ENCODE measurements around the gene APAF1. TPM values are rescaled to one million over a fixed set of nuclear protein-coding genes. Genes with fewer than 3 reads are reported as not detected.

The APAF1 gene
- total and polyA plus RNA-seq, 2 donors (not counting 1 experiment from before 2014, with no cell fraction given), result 9.1 to 36.9 TPM

- Histone ChIP-seq H3K4me1 (ENCODE audit: control insufficient read depth in 2 of 2, insufficient read depth in 2 of 2, low read length in 2 of 2) (no peaks in the 10 kb centered on the region), H2AFZ (ENCODE audit: insufficient read depth, low read depth, low read length, poor library complexity, severe bottlenecking) (no peak overlapping the region), H3K9me3 (ENCODE audit: control extremely low read depth in 1 of 3, control insufficient read depth in 2 of 3, insufficient read depth in 1 of 3, low read length in 2 of 3) (no peaks in the 10 kb centered on the region), H3K79me2 (ENCODE audit: control insufficient read depth, insufficient read depth, low read length) (no peaks in the 10 kb centered on the region), H3K4me2 (replicated peaks; ENCODE audit: low read depth, low read length, poor library complexity, severe bottlenecking) (no peak overlapping the region), H3K27me3 (replicated peaks in 1 of 4; ENCODE audit: control extremely low read depth in 1 of 4, control insufficient read depth in 3 of 4, insufficient read depth in 4 of 4, low read length in 3 of 4) (peaks cover 0 to 2% (median 0%) of the 10 kb centered on the region in 4 experiments), H3K36me3 (replicated peaks in 1 of 2; ENCODE audit: control extremely low read depth in 1 of 2, control insufficient read depth in 1 of 2, extremely low read depth in 1 of 2, insufficient read depth in 2 of 2, low read length in 1 of 2) (no peaks in the 10 kb centered on the region), H3K4me3 (ENCODE audit: control extremely low read depth in 1 of 5, extremely low read depth in 1 of 5, insufficient read depth in 1 of 5, low read depth in 2 of 5, low read length in 4 of 5) (no peak overlapping the region), H4K20me1 (ENCODE audit: control insufficient read depth, insufficient read depth, low read length, poor library complexity, severe bottlenecking) (no peaks in the 10 kb centered on the region), H3K9ac (ENCODE audit: low read length) (no peak overlapping the region), H3K27ac (ENCODE audit: low read length in 2 of 2) (no peak overlapping the region)
- intact Hi-C loops (cut with micrococcal nuclease), result no loop called here
- no peaks in the 10 kb centered on the region for H3K9me3 Mint-ChIP-seq (ENCODE audit: insufficient read depth)
- CTCF ChIA-PET, result no interaction called here
- no peaks in the 10 kb centered on the region for H3K4me1 Mint-ChIP-seq
- ATAC-seq (ENCODE audit: low read depth) (no peak), DNase-seq (no peak)
- no peak overlapping the region for H3K27ac Mint-ChIP-seq
- peaks cover 8% of the 10 kb centered on the region for H3K27me3 Mint-ChIP-seq
- H3K4me3 Mint-ChIP-seq, result no peak overlapping the region
- no peak for TF ChIP-seq EZH2 (IDR thresholded peaks at IDR 0.05; ENCODE audit: borderline replicate concordance, insufficient read depth, low read depth, low read length, poor library complexity, severe bottlenecking)
- TF ChIP-seq CTCF (IDR thresholded peaks at IDR 0.05), result no peak
- 74% methylated on average over 3 of the region's 4 CpGs for WGBS (ENCODE audit: insufficient coverage)
- POLR2A ChIA-PET, result no interaction called here
Observed at GRCh38 chr12:98757455-98757854, 112.4 kb downstream of the APAF1 start.

- H3K4me2 ChIP-seq (replicated peaks; ENCODE audit: low read depth, low read length, poor library complexity, severe bottlenecking), result no peak overlapping the region
- Mint-ChIP-seq H3K27ac (no peak overlapping the region), H3K4me3 (no peak overlapping the region), H3K4me1 (no peaks in the 10 kb centered on the region), H3K27me3 (peaks cover 6% of the 10 kb centered on the region), H3K9me3 (ENCODE audit: insufficient read depth) (no peaks in the 10 kb centered on the region)
- H3K4me1 ChIP-seq (ENCODE audit: control insufficient read depth in 2 of 2, insufficient read depth in 2 of 2, low read length in 2 of 2), result no peaks in the 10 kb centered on the region
- no peak for ATAC-seq (ENCODE audit: low read depth)
- H3K9ac ChIP-seq (ENCODE audit: low read length), result no peak overlapping the region
- no peak overlapping the region for H2AFZ ChIP-seq (ENCODE audit: insufficient read depth, low read depth, low read length, poor library complexity, severe bottlenecking)
- no peaks in the 10 kb centered on the region for H3K9me3 ChIP-seq (ENCODE audit: control extremely low read depth in 1 of 3, control insufficient read depth in 2 of 3, insufficient read depth in 1 of 3, low read length in 2 of 3)
- peaks cover 0 to 2% (median 0%) of the 10 kb centered on the region in 4 experiments for H3K27me3 ChIP-seq (replicated peaks in 1 of 4; ENCODE audit: control extremely low read depth in 1 of 4, control insufficient read depth in 3 of 4, insufficient read depth in 4 of 4, low read length in 3 of 4)
- H4K20me1 ChIP-seq (ENCODE audit: control insufficient read depth, insufficient read depth, low read length, poor library complexity, severe bottlenecking), result no peaks in the 10 kb centered on the region
- POLR2A ChIA-PET, result no interaction called here
- H3K79me2 ChIP-seq (ENCODE audit: control insufficient read depth, insufficient read depth, low read length), result no peaks in the 10 kb centered on the region
- no peak overlapping the region for H3K27ac ChIP-seq (ENCODE audit: low read length in 2 of 2)
- DNase-seq, result no peak
- no peaks in the 10 kb centered on the region for H3K36me3 ChIP-seq (replicated peaks in 1 of 2; ENCODE audit: control extremely low read depth in 1 of 2, control insufficient read depth in 1 of 2, extremely low read depth in 1 of 2, insufficient read depth in 2 of 2, low read length in 1 of 2)
- H3K4me3 ChIP-seq (ENCODE audit: control extremely low read depth in 1 of 5, extremely low read depth in 1 of 5, insufficient read depth in 1 of 5, low read depth in 2 of 5, low read length in 4 of 5), result no peak overlapping the region
- TF ChIP-seq CTCF (IDR thresholded peaks at IDR 0.05) (no peak), EZH2 (IDR thresholded peaks at IDR 0.05; ENCODE audit: borderline replicate concordance, insufficient read depth, low read depth, low read length, poor library complexity, severe bottlenecking) (no peak)
- no CpG with 5 or more reads among the region's 3 CpGs for WGBS (ENCODE audit: insufficient coverage)
- intact Hi-C loops (cut with micrococcal nuclease), result no loop called here
- CTCF ChIA-PET, result no interaction called here
Observed at GRCh38 chr12:98758331-98758730, 113.2 kb downstream of the APAF1 start.
